SK-N-SH (cell line): ENCODE results near the gene TPD52L2. TPM values are rescaled to one million over a fixed set of nuclear protein-coding genes. Genes with fewer than 3 reads are reported as not detected.
"Not testable (repeated sequence)": the region's sequence is repeated elsewhere in the genome, so short reads cannot be mapped to it uniquely, and the experiment has no call there.

ENCODE experiments used
- CTCF ChIA-PET: fragments of 300-600, 350-600 bp; formaldehyde crosslinking; extraction: SDS; loops from one replicate; lab custom pipeline; 2021; lab: Yijun Ruan, JAX
- POLR2A ChIA-PET: fragments of 350-600 bp; sonication (Branson Sonifier 250); formaldehyde crosslinking; extraction: SDS; loops from one replicate; lab custom pipeline; 2020; ENCODE audit warnings: antibody characterized with exemption, inconsistent platforms; lab: Yijun Ruan, JAX
- DNase-seq: peaks from one replicate; pipeline ENCODE4 v3.0.0; 2012
- H2AFZ ChIP-seq: fragments of 200-600 bp; sonication (generic); 2 replicates; pipeline ENCODE4 v1.8.1; 2016; ENCODE audit warnings: antibody characterized with exemption, mild to moderate bottlenecking, low read depth
- H3F3A ChIP-seq: fragments of 200-600 bp; sonication (generic); replicated peaks from 2 replicates; pipeline ENCODE3; 2016; ENCODE audit warnings: antibody characterized with exemption, mild to moderate bottlenecking; ENCODE audit not compliant: insufficient read depth
- H3K27ac ChIP-seq, 2 experiments: fragments of 200-500 bp in 1 of 2; fragments of 200-600 bp in 1 of 2; sonication (Bioruptor generic) in 1 of 2; sonication (generic), shearing (Covaris generic) in 1 of 2; 2 replicates each; pipeline versions ENCODE4 v1.5.1 to v1.6.1; 2014 to 2016; ENCODE audit warnings: low read depth in 2 of 2, inconsistent platforms in 1 of 2, low read length in 1 of 2, mild to moderate bottlenecking in 1 of 2, mixed read lengths in 1 of 2
- H3K27me3 ChIP-seq: fragments of 200-600 bp; sonication (generic), shearing (Covaris generic); 2 replicates; pipeline ENCODE4 v1.6.1; 2016; ENCODE audit warnings: mixed run types; ENCODE audit not compliant: insufficient read depth
- H3K36me3 ChIP-seq, 2 experiments: fragments of 200-500 bp in 1 of 2; fragments of 200-600 bp in 1 of 2; sonication (Bioruptor generic) in 1 of 2; sonication (generic) in 1 of 2; replicated peaks in 1 of 2; 2 replicates each; pipeline versions ENCODE3 to v1.5.1; 2014 to 2016; ENCODE audit warnings: low read length in 1 of 2, mild to moderate bottlenecking in 1 of 2; ENCODE audit not compliant: insufficient read depth in 2 of 2, control insufficient read depth in 1 of 2
- H3K4me1 ChIP-seq, 2 experiments: fragments of 200-500 bp in 1 of 2; fragments of 200-600 bp in 1 of 2; sonication (Bioruptor generic) in 1 of 2; sonication (generic), shearing (Covaris generic) in 1 of 2; 2 replicates each; pipeline versions ENCODE4 v1.5.1 to v1.6.1; 2014 to 2016; ENCODE audit warnings: low read depth in 1 of 2, low read length in 1 of 2, mixed run types in 1 of 2; ENCODE audit not compliant: insufficient read depth in 2 of 2, control insufficient read depth in 1 of 2
- H3K4me2 ChIP-seq: fragments of 200-600 bp; sonication (generic), shearing (Covaris generic); 2 replicates; pipeline ENCODE4 v1.6.1; 2017; ENCODE audit warnings: mixed run types
- H3K4me3 ChIP-seq, 2 experiments: fragments of 200-500 bp in 1 of 2; fragments of 200-600 bp in 1 of 2; sonication (Bioruptor generic) in 1 of 2; sonication (generic), shearing (Covaris generic) in 1 of 2; 2 replicates each; pipeline versions ENCODE4 v1.5.1 to v1.8.1; 2014 to 2016; ENCODE audit warnings: low read depth in 2 of 2, inconsistent platforms in 1 of 2, low read length in 1 of 2, mild to moderate bottlenecking in 1 of 2, mixed read lengths in 1 of 2, moderate library complexity in 1 of 2
- H3K79me2 ChIP-seq: fragments of 200-600 bp; sonication (generic); 2 replicates; pipeline ENCODE4 v1.8.1; 2017; ENCODE audit warnings: mild to moderate bottlenecking; ENCODE audit not compliant: insufficient read depth
- H3K9ac ChIP-seq: fragments of 200-600 bp; sonication (generic); 2 replicates; pipeline ENCODE4 v1.6.1; 2017; ENCODE audit warnings: mixed run types
- H3K9me2 ChIP-seq: fragments of 200-600 bp; sonication (generic); 2 replicates; pipeline ENCODE4 v1.6.1; 2017; ENCODE audit warnings: mixed run types
- H3K9me3 ChIP-seq: fragments of 200-600 bp; sonication (generic); 2 replicates; pipeline ENCODE4 v1.6.1; 2017; ENCODE audit warnings: mixed run types, mild to moderate bottlenecking, moderate library complexity
- H4K20me1 ChIP-seq: fragments of 200-600 bp; sonication (generic); 2 replicates; pipeline ENCODE4 v1.6.1; 2017; ENCODE audit warnings: mild to moderate bottlenecking, mixed run types; ENCODE audit not compliant: insufficient read depth
- ELF1 ChIP-seq: IDR thresholded peaks from 2 replicates; pipeline ENCODE4 v1.4.0; 2012
- FOXJ3 ChIP-seq: sonication (generic); formaldehyde crosslinking; IDR thresholded peaks from 2 replicates; pipeline ENCODE4 v1.5.1; 2020; ENCODE audit warnings: mild to moderate bottlenecking, missing genetic modification reagents
- FOXM1 ChIP-seq: IDR thresholded peaks from 2 replicates; pipeline ENCODE4 v1.4.0; 2012; ENCODE audit warnings: low read depth, mild to moderate bottlenecking
- JUND ChIP-seq: IDR thresholded peaks from 2 replicates; pipeline ENCODE4 v1.4.0; 2012
- MEF2A ChIP-seq: IDR thresholded peaks from 2 replicates; pipeline ENCODE4 v1.4.0; 2012; ENCODE audit warnings: low read depth, borderline replicate concordance
- NFIC ChIP-seq: IDR thresholded peaks from 2 replicates; pipeline ENCODE4 v1.4.0; 2012; ENCODE audit warnings: borderline replicate concordance
- RFX5 ChIP-seq: IDR thresholded peaks from 2 replicates; pipeline ENCODE4 v1.6.1; 2012; ENCODE audit warnings: mild to moderate bottlenecking, improper control_type of control experiment, low read length
- TCF12 ChIP-seq: IDR thresholded peaks from 2 replicates; pipeline ENCODE4 v1.4.0; 2012
- WGBS: methylation state at CpG from one replicate; pipeline ENCODE4 v1.1.6; 2017; ENCODE audit warnings: low lambda C conversion rate; 5-methylcytosine and 5-hydroxymethylcytosine counted together
- polyA plus RNA-seq, 3 experiments: library from polyadenylated mRNA; depleted of rRNA; stranded (reverse); fragments of >200 nt; gene quantifications; 2 replicates each; pipeline ENCODE4 v1.2.3, GENCODE V29; 2012
- TF ChIP-seq, protein P1 (sequence below): fragments of 150-350 bp; IDR thresholded peaks from 2 replicates; pipeline ENCODE4 v1.6.1; 2017; ENCODE audit warnings: antibody characterized with exemption, low read length, low read depth, borderline replicate concordance
- TF ChIP-seq, protein P2 (sequence below): IDR thresholded peaks from 2 replicates; pipeline ENCODE4 v1.4.0; 2012; ENCODE audit warnings: low read depth, borderline replicate concordance
- TF ChIP-seq, protein P3 (sequence below): IDR thresholded peaks from 2 replicates; pipeline ENCODE4 v1.4.0; 2012; ENCODE audit warnings: low read depth, borderline replicate concordance
- TF ChIP-seq, protein P4 (sequence below): fragments of 150-350 bp; IDR thresholded peaks from 2 replicates; pipeline ENCODE4 v1.6.1; 2016; ENCODE audit warnings: mild to moderate bottlenecking, low read depth, low read length

Gene TPD52L2
- polyA plus RNA-seq, 1 of the 3 experiments (the other 2 are of a cell fraction): 137 TPM

DNA sequence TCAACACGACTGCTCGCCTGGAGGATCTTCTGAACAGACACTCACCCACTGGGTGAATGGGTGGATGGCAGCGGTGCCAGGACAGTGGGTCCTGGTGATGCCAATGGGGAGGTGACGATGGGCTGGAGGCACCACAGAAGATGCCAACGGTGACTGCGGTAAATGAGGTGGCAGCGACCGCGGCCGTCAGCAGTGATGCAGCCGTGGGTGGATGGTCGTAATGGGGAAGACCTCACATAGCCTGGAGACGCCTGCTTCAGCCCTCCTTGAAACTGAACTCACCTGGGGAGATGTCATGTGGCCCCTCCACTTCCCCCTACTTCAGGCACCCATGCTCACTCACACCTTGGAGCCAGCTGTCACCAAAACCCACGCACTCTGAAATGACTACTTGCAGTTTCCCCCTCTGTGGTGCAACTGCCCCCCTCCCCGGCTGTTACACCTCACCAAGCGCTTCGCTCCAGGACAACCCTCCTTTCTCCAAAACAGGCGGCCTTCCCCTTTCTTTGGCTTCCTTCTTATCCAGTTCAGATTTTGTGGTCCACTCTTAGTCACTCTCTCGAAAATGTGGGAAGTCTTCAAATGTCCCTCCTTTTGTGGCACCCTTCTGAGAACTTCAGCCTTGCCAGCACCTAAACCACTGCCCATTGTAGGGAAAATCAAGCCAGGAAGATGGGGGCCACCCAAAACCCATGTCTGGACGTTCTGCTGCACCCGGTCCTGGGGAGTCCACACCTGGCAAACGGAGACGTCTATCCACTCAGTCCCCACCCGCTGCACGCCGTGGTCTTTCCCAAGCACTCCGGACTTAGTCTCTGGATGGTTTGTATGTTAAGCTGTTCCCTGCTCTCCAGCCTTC lies 14.2 kb upstream of the TPD52L2 start:
- ChIA-PET CTCF (interaction anchor here (0.8 kb wide), 1 partner anchor 13 kb away, joined by 4 read pairs; no protein-coding TSS in a partner anchor), POLR2A (no interaction called here)
- Histone ChIP-seq H3K27ac (no peak overlapping the region), H3K4me2 (no peak overlapping the region), H3K27me3 (no peaks in the 10 kb centered on the region), H3K79me2 (no peaks in the 10 kb centered on the region), H3F3A (no peaks in the 10 kb centered on the region), H2AFZ (no peak overlapping the region), H3K4me3 (no peak overlapping the region), H4K20me1 (no peaks in the 10 kb centered on the region), H3K9me2 (no peaks in the 10 kb centered on the region), H3K9me3 (no peaks in the 10 kb centered on the region), H3K36me3 (no peaks in the 10 kb centered on the region), H3K4me1 (peaks cover 0 to 26% of the 10 kb centered on the region in 2 experiments; a peak in 1 of 4 replicates), H3K9ac (no peak overlapping the region)
- TF ChIP-seq TCF12 (no peak), NFIC (no peak), FOXJ3 (CRISPR knock-in tag) (no peak), RFX5 (no peak), MEF2A (no peak), JUND (no peak), ELF1 (no peak), FOXM1 (no peak)
- TF ChIP-seq, protein P1, sequence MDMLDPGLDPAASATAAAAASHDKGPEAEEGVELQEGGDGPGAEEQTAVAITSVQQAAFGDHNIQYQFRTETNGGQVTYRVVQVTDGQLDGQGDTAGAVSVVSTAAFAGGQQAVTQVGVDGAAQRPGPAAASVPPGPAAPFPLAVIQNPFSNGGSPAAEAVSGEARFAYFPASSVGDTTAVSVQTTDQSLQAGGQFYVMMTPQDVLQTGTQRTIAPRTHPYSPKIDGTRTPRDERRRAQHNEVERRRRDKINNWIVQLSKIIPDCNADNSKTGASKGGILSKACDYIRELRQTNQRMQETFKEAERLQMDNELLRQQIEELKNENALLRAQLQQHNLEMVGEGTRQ: no peak
- TF ChIP-seq, protein P2, sequence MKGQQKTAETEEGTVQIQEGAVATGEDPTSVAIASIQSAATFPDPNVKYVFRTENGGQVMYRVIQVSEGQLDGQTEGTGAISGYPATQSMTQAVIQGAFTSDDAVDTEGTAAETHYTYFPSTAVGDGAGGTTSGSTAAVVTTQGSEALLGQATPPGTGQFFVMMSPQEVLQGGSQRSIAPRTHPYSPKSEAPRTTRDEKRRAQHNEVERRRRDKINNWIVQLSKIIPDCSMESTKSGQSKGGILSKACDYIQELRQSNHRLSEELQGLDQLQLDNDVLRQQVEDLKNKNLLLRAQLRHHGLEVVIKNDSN: no peak
- TF ChIP-seq, protein P3, sequence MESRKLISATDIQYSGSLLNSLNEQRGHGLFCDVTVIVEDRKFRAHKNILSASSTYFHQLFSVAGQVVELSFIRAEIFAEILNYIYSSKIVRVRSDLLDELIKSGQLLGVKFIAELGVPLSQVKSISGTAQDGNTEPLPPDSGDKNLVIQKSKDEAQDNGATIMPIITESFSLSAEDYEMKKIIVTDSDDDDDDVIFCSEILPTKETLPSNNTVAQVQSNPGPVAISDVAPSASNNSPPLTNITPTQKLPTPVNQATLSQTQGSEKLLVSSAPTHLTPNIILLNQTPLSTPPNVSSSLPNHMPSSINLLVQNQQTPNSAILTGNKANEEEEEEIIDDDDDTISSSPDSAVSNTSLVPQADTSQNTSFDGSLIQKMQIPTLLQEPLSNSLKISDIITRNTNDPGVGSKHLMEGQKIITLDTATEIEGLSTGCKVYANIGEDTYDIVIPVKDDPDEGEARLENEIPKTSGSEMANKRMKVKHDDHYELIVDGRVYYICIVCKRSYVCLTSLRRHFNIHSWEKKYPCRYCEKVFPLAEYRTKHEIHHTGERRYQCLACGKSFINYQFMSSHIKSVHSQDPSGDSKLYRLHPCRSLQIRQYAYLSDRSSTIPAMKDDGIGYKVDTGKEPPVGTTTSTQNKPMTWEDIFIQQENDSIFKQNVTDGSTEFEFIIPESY: no peak
- TF ChIP-seq, protein P4, sequence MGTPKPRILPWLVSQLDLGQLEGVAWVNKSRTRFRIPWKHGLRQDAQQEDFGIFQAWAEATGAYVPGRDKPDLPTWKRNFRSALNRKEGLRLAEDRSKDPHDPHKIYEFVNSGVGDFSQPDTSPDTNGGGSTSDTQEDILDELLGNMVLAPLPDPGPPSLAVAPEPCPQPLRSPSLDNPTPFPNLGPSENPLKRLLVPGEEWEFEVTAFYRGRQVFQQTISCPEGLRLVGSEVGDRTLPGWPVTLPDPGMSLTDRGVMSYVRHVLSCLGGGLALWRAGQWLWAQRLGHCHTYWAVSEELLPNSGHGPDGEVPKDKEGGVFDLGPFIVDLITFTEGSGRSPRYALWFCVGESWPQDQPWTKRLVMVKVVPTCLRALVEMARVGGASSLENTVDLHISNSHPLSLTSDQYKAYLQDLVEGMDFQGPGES: no peak
- 72% methylated on average over 27 of the region's 27 CpGs for WGBS
- DNase-seq: no peak

DNA sequence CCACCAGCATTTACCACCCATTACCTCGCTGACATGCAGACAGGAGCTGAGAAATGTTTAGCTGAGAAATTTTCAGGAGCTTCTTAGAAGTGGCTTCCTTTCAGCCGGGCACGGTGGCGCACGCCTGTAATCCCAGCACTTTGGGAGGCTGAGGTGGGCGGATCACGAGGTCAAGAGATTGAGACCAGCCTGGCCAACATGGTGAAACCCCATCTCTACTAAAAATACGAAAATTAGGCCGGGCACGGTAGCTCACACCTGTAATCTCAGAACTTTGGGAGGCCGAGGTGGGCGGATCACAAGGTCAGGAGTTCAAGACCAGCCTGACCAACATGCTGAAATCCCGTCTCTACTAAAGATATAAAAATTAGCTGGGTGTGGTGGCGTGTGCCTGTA lies 13.5 kb upstream of the TPD52L2 start:
- H3K27ac ChIP-seq, H3K36me3 ChIP-seq, H3K9me3 ChIP-seq, H4K20me1 ChIP-seq, DNase-seq, H3K9me2 ChIP-seq, H3K9ac ChIP-seq, H3K4me3 ChIP-seq, H3F3A ChIP-seq, H3K4me2 ChIP-seq, H3K79me2 ChIP-seq, H2AFZ ChIP-seq, POLR2A ChIA-PET, H3K27me3 ChIP-seq: not testable (repeated sequence)
- WGBS: 71% methylated on average over 13 of the region's 14 CpGs
- peaks cover 0 to 25% of the 10 kb centered on the region in 2 experiments; a peak in 1 of 4 replicates for H3K4me1 ChIP-seq
- CTCF ChIA-PET: interaction anchor here (0.8 kb wide), 1 partner anchor 12 kb away, joined by 4 read pairs; no protein-coding TSS in a partner anchor

DNA sequence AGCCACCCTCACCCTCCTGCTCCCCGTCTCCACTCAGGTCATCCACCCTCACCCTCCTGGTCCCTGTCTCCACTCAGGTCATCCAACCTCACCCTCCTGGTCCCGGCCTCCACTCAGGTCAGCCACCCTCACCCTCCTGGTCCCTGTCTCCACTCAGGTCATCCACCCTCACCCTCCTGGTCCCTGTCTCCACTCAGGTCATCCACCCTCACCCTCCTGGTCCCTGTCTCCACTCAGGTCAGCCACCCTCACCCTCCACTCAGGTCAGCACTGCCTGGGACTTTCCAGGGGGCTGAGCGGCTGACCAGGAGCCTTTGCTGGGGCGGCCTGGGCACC lies 11.4 kb upstream of the TPD52L2 start:
- H3K9me2 ChIP-seq, H3K9me3 ChIP-seq, H3K27me3 ChIP-seq, H3K4me2 ChIP-seq, H3K36me3 ChIP-seq, H3K9ac ChIP-seq, H3K79me2 ChIP-seq, H4K20me1 ChIP-seq, DNase-seq, H2AFZ ChIP-seq, H3F3A ChIP-seq, H3K27ac ChIP-seq, H3K4me3 ChIP-seq: not testable (repeated sequence)
- CTCF ChIA-PET: interaction anchor here (1.0 to 3.0 kb wide), 3 partner anchors 11 to 79 kb away, joined by 4 to 17 read pairs (median 16); partner anchors contain the start of gene TPD52L2
- POLR2A ChIA-PET: interaction anchor here (2.6 kb wide), 1 partner anchor 11 kb away, joined by 12 read pairs; the partner anchor contains the start of gene TPD52L2
- WGBS: 80% methylated on average over 3 of the region's 4 CpGs
- H3K4me1 ChIP-seq: peaks cover 0 to 44% of the 10 kb centered on the region in 2 experiments; a peak in 1 of 4 replicates
